Mesenchymal stem cell (in vitro differentiated cells and primary cell): Measurements from ENCODE around the gene EMX1.
A peak's percentile ranks its signal among the peaks of the same experiment; 100 is the strongest.

Source experiments
- DNase-seq: peaks from one replicate; pipeline ENCODE4 v3.0.0-alpha.2; 2013
- H2AFZ ChIP-seq: one replicate; pipeline ENCODE4 v1.6.1; 2013; ENCODE audit warnings: low read depth, mild to moderate bottlenecking, control low read depth, inconsistent platforms, low read length, moderate library complexity
- H2AK5ac ChIP-seq: 2 replicates; pipeline ENCODE4 v1.6.1; 2013; ENCODE audit warnings: low read length, moderate library complexity, mild to moderate bottlenecking, inconsistent platforms; ENCODE audit not compliant: severe bottlenecking
- H2BK120ac ChIP-seq: one replicate; pipeline ENCODE4 v1.6.1; 2013; ENCODE audit warnings: low read depth, mild to moderate bottlenecking, inconsistent platforms, low read length, moderate library complexity
- H2BK12ac ChIP-seq, 2 experiments: one replicate each; pipeline ENCODE4 v1.6.1; 2013; ENCODE audit warnings: inconsistent platforms in 2 of 2, low read length in 2 of 2, mild to moderate bottlenecking in 2 of 2, moderate library complexity in 2 of 2, control low read depth in 1 of 2
- H2BK15ac ChIP-seq: one replicate; pipeline ENCODE4 v1.6.1; 2013; ENCODE audit warnings: mild to moderate bottlenecking, low read depth, inconsistent platforms; ENCODE audit not compliant: poor library complexity, severe bottlenecking
- H2BK5ac ChIP-seq: 2 replicates; pipeline ENCODE4 v1.6.1; 2013; ENCODE audit warnings: low read depth, mild to moderate bottlenecking, low read length, control low read depth, inconsistent platforms; ENCODE audit not compliant: poor library complexity, severe bottlenecking
- H3K14ac ChIP-seq, 2 experiments: one replicate each; pipeline ENCODE4 v1.6.1; 2013; ENCODE audit warnings: inconsistent platforms in 2 of 2, low read length in 2 of 2, control low read depth in 1 of 2, mild to moderate bottlenecking in 1 of 2, moderate library complexity in 1 of 2
- H3K18ac ChIP-seq, 2 experiments: one replicate each; pipeline ENCODE4 v1.6.1; 2013; ENCODE audit warnings: inconsistent platforms in 2 of 2, low read length in 2 of 2, control low read depth in 1 of 2, low read depth in 1 of 2, mild to moderate bottlenecking in 1 of 2
- H3K23ac ChIP-seq, 2 experiments: one replicate each; pipeline ENCODE4 v1.6.1; 2013; ENCODE audit warnings: inconsistent platforms in 2 of 2, low read length in 2 of 2, mild to moderate bottlenecking in 2 of 2, moderate library complexity in 2 of 2, control low read depth in 1 of 2
- H3K27ac ChIP-seq: 2 replicates; pipeline ENCODE4 v1.5.1; 2013; ENCODE audit warnings: mild to moderate bottlenecking, moderate library complexity, low read length, control low read depth, inconsistent platforms; ENCODE audit not compliant: poor library complexity, severe bottlenecking
- H3K27me3 ChIP-seq, 2 experiments: 2 replicates each; pipeline versions ENCODE4 v1.6.1 to v1.7.0; 2013; ENCODE audit warnings: low read length in 2 of 2, mild to moderate bottlenecking in 2 of 2, moderate library complexity in 2 of 2, control low read depth in 1 of 2, inconsistent platforms in 1 of 2; ENCODE audit not compliant: control insufficient read depth in 1 of 2, insufficient read depth in 1 of 2
- H3K36me3 ChIP-seq, 2 experiments: 2 replicates each; pipeline versions ENCODE4 v1.6.1 to v1.7.0; 2013; ENCODE audit warnings: low read length in 2 of 2, control low read depth in 1 of 2, inconsistent platforms in 1 of 2, low read depth in 1 of 2, mild to moderate bottlenecking in 1 of 2; ENCODE audit not compliant: insufficient read depth in 2 of 2, control insufficient read depth in 1 of 2
- H3K4ac ChIP-seq, 2 experiments: one replicate each; pipeline ENCODE4 v1.6.1; 2013; ENCODE audit warnings: inconsistent platforms in 2 of 2, low read length in 2 of 2, mild to moderate bottlenecking in 2 of 2, moderate library complexity in 2 of 2, control low read depth in 1 of 2, low read depth in 1 of 2
- H3K4me1 ChIP-seq: 2 replicates; pipeline ENCODE4 v1.6.1; 2013; ENCODE audit warnings: low read depth, low read length, control low read depth; ENCODE audit not compliant: control insufficient read depth, insufficient read depth
- H3K4me2 ChIP-seq: 2 replicates; pipeline ENCODE4 v1.6.1; 2013; ENCODE audit warnings: low read length, mild to moderate bottlenecking, inconsistent platforms; ENCODE audit not compliant: poor library complexity, severe bottlenecking
- H3K4me3 ChIP-seq, 2 experiments: 2 replicates each; pipeline versions ENCODE4 v1.5.1 to v1.7.0; 2013; ENCODE audit warnings: low read length in 2 of 2, mild to moderate bottlenecking in 2 of 2, control low read depth in 1 of 2, low read depth in 1 of 2; ENCODE audit not compliant: insufficient read depth in 1 of 2
- H3K79me1 ChIP-seq: replicated peaks from 2 replicates; pipeline ENCODE4 v1.6.1; 2013; ENCODE audit warnings: mild to moderate bottlenecking, control low read depth, low read length, inconsistent platforms; ENCODE audit not compliant: poor library complexity, severe bottlenecking
- H3K9ac ChIP-seq: 2 replicates; pipeline ENCODE4 v1.7.0; 2013; ENCODE audit warnings: mild to moderate bottlenecking, low read length, moderate library complexity
- H3K9me3 ChIP-seq: 2 replicates; pipeline ENCODE4 v1.7.0; 2013; ENCODE audit warnings: mild to moderate bottlenecking, low read length; ENCODE audit not compliant: control insufficient read depth
- H4K8ac ChIP-seq: one replicate; pipeline ENCODE4 v1.6.1; 2013; ENCODE audit warnings: inconsistent platforms, mild to moderate bottlenecking, low read length, moderate library complexity
- H4K91ac ChIP-seq: one replicate; pipeline ENCODE4 v1.6.1; 2013; ENCODE audit warnings: mild to moderate bottlenecking, low read length, inconsistent platforms
- WGBS: methylation state at CpG from one replicate; pipeline ENCODE4 v1.1.7; 2013; ENCODE audit warnings: mixed read lengths; 5-methylcytosine and 5-hydroxymethylcytosine counted together

EMX1 gene

GRCh38 chr2:72972352-72973136 is 55.2 kb downstream of the EMX1 start:
- Histone ChIP-seq H3K4ac (no peak overlapping the region), H3K4me1 (peaks cover 1% of the 10 kb centered on the region), H2BK12ac (no peak overlapping the region), H2AFZ (no peak overlapping the region), H3K36me3 (peaks cover 8% of the 10 kb centered on the region in 2 experiments), H3K9ac (no peak overlapping the region), H3K27me3 (no peaks in the 10 kb centered on the region), H2AK5ac (no peak overlapping the region), H3K9me3 (no peaks in the 10 kb centered on the region), H3K23ac (no peak overlapping the region), H3K27ac (no peak overlapping the region), H4K91ac (no peak overlapping the region), H3K4me3 (no peak overlapping the region), H4K8ac (no peak overlapping the region), H3K14ac (peak overlapping the region in 1 of 2 experiments; percentile 36), H2BK120ac (no peak overlapping the region), H2BK15ac (no peak overlapping the region), H3K4me2 (no peak overlapping the region), H2BK5ac (no peak overlapping the region), H3K79me1 (no peaks in the 10 kb centered on the region), H3K18ac (no peak overlapping the region)
- WGBS: 96% methylated on average over 9 of the region's 12 CpGs
- DNase-seq: no peak

GRCh38 chr2:72973137-72973535 is 55.8 kb downstream of the EMX1 start:
- H3K79me1 ChIP-seq: no peaks in the 10 kb centered on the region
- WGBS: 96% methylated on average over 6 of the region's 8 CpGs
- no peak overlapping the region for H3K9ac ChIP-seq
- no peak overlapping the region for H2BK12ac ChIP-seq
- no peaks in the 10 kb centered on the region for H3K9me3 ChIP-seq
- DNase-seq: no peak
- H2AFZ ChIP-seq: no peak overlapping the region
- no peak overlapping the region for H2BK120ac ChIP-seq
- no peak overlapping the region for H4K91ac ChIP-seq
- H3K27me3 ChIP-seq: no peaks in the 10 kb centered on the region
- no peak overlapping the region for H2BK5ac ChIP-seq
- no peak overlapping the region for H2AK5ac ChIP-seq
- H3K23ac ChIP-seq: no peak overlapping the region
- no peak overlapping the region for H3K27ac ChIP-seq
- no peak overlapping the region for H3K18ac ChIP-seq
- H3K4me1 ChIP-seq: peaks cover 1% of the 10 kb centered on the region
- H2BK15ac ChIP-seq: no peak overlapping the region
- H3K4me3 ChIP-seq: no peak overlapping the region
- peak overlapping the region; percentile 13 for H4K8ac ChIP-seq
- H3K4me2 ChIP-seq: no peak overlapping the region
- H3K36me3 ChIP-seq: peaks cover 8% of the 10 kb centered on the region in 2 experiments
- H3K4ac ChIP-seq: no peak overlapping the region
- no peak overlapping the region for H3K14ac ChIP-seq

GRCh38 chr2:72973566-72974435 is 56.5 kb downstream of the EMX1 start:
- H2BK120ac ChIP-seq: no peak overlapping the region
- H3K4me3 ChIP-seq: no peak overlapping the region
- no peak overlapping the region for H2BK15ac ChIP-seq
- no peaks in the 10 kb centered on the region for H3K9me3 ChIP-seq
- no peak overlapping the region for H3K4ac ChIP-seq
- no peak overlapping the region for H4K8ac ChIP-seq
- no peak overlapping the region for H3K9ac ChIP-seq
- H3K27me3 ChIP-seq: no peaks in the 10 kb centered on the region
- H3K18ac ChIP-seq: no peak overlapping the region
- no peak overlapping the region for H3K14ac ChIP-seq
- no peak overlapping the region for H2AK5ac ChIP-seq
- H3K23ac ChIP-seq: no peak overlapping the region
- H3K27ac ChIP-seq: no peak overlapping the region
- no peaks in the 10 kb centered on the region for H3K79me1 ChIP-seq
- DNase-seq: peak; percentile 65
- H3K36me3 ChIP-seq: peaks cover 6 to 8% of the 10 kb centered on the region in 2 experiments
- no peak overlapping the region for H2AFZ ChIP-seq
- H2BK12ac ChIP-seq: no peak overlapping the region
- no peak overlapping the region for H2BK5ac ChIP-seq
- H3K4me2 ChIP-seq: no peak overlapping the region
- no peak overlapping the region for H4K91ac ChIP-seq
- H3K4me1 ChIP-seq: peaks cover 1% of the 10 kb centered on the region
- WGBS: 50% methylated on average over 11 of the region's 12 CpGs

- Histone ChIP-seq H3K14ac (no peak overlapping the region), H3K4me3 (no peak overlapping the region), H3K9ac (no peak overlapping the region), H3K27ac (no peak overlapping the region), H3K4me1 (peaks cover 1% of the 10 kb centered on the region), H2AK5ac (no peak overlapping the region), H2BK15ac (no peak overlapping the region), H2AFZ (no peak overlapping the region), H2BK5ac (no peak overlapping the region), H3K4me2 (no peak overlapping the region), H3K27me3 (no peaks in the 10 kb centered on the region), H3K18ac (no peak overlapping the region), H4K91ac (no peak overlapping the region), H3K79me1 (no peaks in the 10 kb centered on the region), H4K8ac (no peak overlapping the region), H3K23ac (no peak overlapping the region), H2BK120ac (no peak overlapping the region), H3K36me3 (peaks cover 6 to 8% of the 10 kb centered on the region in 2 experiments), H3K9me3 (no peaks in the 10 kb centered on the region), H2BK12ac (no peak overlapping the region), H3K4ac (no peak overlapping the region)
- DNase-seq: no peak
- 96% methylated on average over 2 of the region's 2 CpGs for WGBS
Measured at GRCh38 chr2:72974436-72974754, 57.1 kb downstream of the EMX1 start.
